ENCODE measurements around the gene SLC25A13.

DNA sequence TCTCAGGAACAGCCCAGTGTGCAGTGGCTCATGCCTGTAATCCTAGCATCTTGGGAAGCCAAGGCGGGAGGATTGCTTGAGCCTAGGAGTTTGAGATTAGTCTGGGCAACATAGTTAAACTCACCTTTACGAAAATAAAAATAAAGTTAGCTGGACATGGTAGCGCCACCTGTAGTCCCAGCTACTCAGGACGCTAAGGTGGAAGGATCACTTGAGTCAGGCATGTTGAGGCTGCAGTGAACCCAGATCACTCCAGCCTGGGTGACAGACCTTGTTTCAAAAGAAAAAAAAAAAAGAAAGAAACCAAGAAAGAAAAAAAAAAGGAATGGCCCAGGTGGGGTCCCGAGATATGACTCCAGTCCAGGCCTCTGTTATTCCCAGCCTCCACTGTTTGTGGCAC lies 96.6 kb downstream of the SLC25A13 start:
- TF ChIP-seq CTCF (IDR thresholded peaks at IDR 0.05) (no peak), GABPA (IDR thresholded peaks at IDR 0.05; ENCODE audit: low read depth) (no peak), CHD2 (IDR thresholded peaks at IDR 0.05; ENCODE audit: low read length, partially characterized antibody) (no peak), EP300 (IDR thresholded peaks at IDR 0.05; ENCODE audit: borderline replicate concordance in 1 of 2, low read depth in 1 of 2, low read length in 1 of 2) (no peak), TEAD4 (IDR thresholded peaks at IDR 0.05; ENCODE audit: borderline replicate concordance, insufficient read depth) (no peak), SIN3A (IDR thresholded peaks at IDR 0.05; ENCODE audit: borderline replicate concordance, low read depth, low read length) (no peak)
- TF ChIP-seq, protein P1, sequence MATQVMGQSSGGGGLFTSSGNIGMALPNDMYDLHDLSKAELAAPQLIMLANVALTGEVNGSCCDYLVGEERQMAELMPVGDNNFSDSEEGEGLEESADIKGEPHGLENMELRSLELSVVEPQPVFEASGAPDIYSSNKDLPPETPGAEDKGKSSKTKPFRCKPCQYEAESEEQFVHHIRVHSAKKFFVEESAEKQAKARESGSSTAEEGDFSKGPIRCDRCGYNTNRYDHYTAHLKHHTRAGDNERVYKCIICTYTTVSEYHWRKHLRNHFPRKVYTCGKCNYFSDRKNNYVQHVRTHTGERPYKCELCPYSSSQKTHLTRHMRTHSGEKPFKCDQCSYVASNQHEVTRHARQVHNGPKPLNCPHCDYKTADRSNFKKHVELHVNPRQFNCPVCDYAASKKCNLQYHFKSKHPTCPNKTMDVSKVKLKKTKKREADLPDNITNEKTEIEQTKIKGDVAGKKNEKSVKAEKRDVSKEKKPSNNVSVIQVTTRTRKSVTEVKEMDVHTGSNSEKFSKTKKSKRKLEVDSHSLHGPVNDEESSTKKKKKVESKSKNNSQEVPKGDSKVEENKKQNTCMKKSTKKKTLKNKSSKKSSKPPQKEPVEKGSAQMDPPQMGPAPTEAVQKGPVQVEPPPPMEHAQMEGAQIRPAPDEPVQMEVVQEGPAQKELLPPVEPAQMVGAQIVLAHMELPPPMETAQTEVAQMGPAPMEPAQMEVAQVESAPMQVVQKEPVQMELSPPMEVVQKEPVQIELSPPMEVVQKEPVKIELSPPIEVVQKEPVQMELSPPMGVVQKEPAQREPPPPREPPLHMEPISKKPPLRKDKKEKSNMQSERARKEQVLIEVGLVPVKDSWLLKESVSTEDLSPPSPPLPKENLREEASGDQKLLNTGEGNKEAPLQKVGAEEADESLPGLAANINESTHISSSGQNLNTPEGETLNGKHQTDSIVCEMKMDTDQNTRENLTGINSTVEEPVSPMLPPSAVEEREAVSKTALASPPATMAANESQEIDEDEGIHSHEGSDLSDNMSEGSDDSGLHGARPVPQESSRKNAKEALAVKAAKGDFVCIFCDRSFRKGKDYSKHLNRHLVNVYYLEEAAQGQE (IDR thresholded peaks at IDR 0.05; ENCODE audit: low read depth, low read length): no peak
